ENCODE measurements around the gene TMEM164. TPM values are rescaled to one million over a fixed set of nuclear protein-coding genes. Genes with fewer than 3 reads are reported as not detected.

The TMEM164 gene
- total and polyA plus RNA-seq, 2 of the 4 experiments (the other 2 are of a cell fraction), result 6.3 to 7.1 TPM

- peaks cover 3 to 11% of the 10 kb centered on the region in 2 experiments; a peak in 3 of 4 replicates for H3K79me1 ChIP-seq (ENCODE audit: low read depth in 1 of 2, low read length in 2 of 2)
- CTCF ChIA-PET, result no interaction called here
- POLR2A ChIA-PET (ENCODE audit: unreplicated experiment), result no interaction called here
- H3K23ac ChIP-seq (ENCODE audit: low read depth, low read length), result no peak overlapping the region
- H3K27ac ChIP-seq (ENCODE audit: insufficient read depth, low read length), result no peak overlapping the region
- peak; percentile 37 for DNase-seq
- H2BK5ac ChIP-seq (ENCODE audit: low read depth, low read length, poor library complexity, severe bottlenecking), result no peak overlapping the region
- H2BK15ac ChIP-seq (ENCODE audit: low read depth, low read length), result no peak overlapping the region
- no peak overlapping the region; a peak in 1 of 4 replicates for H4K8ac ChIP-seq (ENCODE audit: low read depth in 2 of 2, low read length in 2 of 2)
- H3K9me1 ChIP-seq (ENCODE audit: insufficient read depth, low read length), result peaks cover 7% of the 10 kb centered on the region
- intact Hi-C loops (cut with micrococcal nuclease), result no loop called here
- TF ChIP-seq MXI1 (IDR thresholded peaks at IDR 0.05; ENCODE audit: borderline replicate concordance, low read depth, low read length), result no peak
- TF ChIP-seq ELK1 (IDR thresholded peaks at IDR 0.05; ENCODE audit: borderline replicate concordance, low read depth, low read length), result no peak
- TF ChIP-seq CEBPB (IDR thresholded peaks at IDR 0.05; ENCODE audit: low read depth, low read length), result no peak
- TF ChIP-seq MAFK (IDR thresholded peaks at IDR 0.05; ENCODE audit: low read depth, low read length), result no peak
- no peak for TF ChIP-seq BHLHE40 (IDR thresholded peaks at IDR 0.05; ENCODE audit: low read depth, low read length)
- TF ChIP-seq SMC3 (IDR thresholded peaks at IDR 0.05; ENCODE audit: low read depth, low read length), result no peak
- TF ChIP-seq, protein P1, sequence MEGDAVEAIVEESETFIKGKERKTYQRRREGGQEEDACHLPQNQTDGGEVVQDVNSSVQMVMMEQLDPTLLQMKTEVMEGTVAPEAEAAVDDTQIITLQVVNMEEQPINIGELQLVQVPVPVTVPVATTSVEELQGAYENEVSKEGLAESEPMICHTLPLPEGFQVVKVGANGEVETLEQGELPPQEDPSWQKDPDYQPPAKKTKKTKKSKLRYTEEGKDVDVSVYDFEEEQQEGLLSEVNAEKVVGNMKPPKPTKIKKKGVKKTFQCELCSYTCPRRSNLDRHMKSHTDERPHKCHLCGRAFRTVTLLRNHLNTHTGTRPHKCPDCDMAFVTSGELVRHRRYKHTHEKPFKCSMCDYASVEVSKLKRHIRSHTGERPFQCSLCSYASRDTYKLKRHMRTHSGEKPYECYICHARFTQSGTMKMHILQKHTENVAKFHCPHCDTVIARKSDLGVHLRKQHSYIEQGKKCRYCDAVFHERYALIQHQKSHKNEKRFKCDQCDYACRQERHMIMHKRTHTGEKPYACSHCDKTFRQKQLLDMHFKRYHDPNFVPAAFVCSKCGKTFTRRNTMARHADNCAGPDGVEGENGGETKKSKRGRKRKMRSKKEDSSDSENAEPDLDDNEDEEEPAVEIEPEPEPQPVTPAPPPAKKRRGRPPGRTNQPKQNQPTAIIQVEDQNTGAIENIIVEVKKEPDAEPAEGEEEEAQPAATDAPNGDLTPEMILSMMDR (conservative IDR thresholded peaks at IDR 0.05; ENCODE audit: low read depth, low read length), result no peak
- no peak for TF ChIP-seq RCOR1 (IDR thresholded peaks at IDR 0.05; ENCODE audit: insufficient replicate concordance, low read length)
- no peak for TF ChIP-seq POLR2A (IDR thresholded peaks at IDR 0.05; ENCODE audit: low read depth, low read length)
- no peak for TF ChIP-seq RFX5 (IDR thresholded peaks at IDR 0.05; ENCODE audit: low read depth, low read length)
- TF ChIP-seq RAD21 (IDR thresholded peaks at IDR 0.05; ENCODE audit: low read length), result no peak
- no peak for TF ChIP-seq CHD1 (IDR thresholded peaks at IDR 0.05; ENCODE audit: low read depth, low read length)
- TF ChIP-seq FOS (IDR thresholded peaks at IDR 0.05; ENCODE audit: low read depth, low read length), result no peak
- TF ChIP-seq USF2 (IDR thresholded peaks at IDR 0.05; ENCODE audit: low read depth, low read length), result no peak
- no peak for TF ChIP-seq MAZ (IDR thresholded peaks at IDR 0.05; ENCODE audit: borderline replicate concordance, low read depth, low read length)
- H2AK5ac ChIP-seq (ENCODE audit: low read depth, low read length), result no peak overlapping the region
- dilution Hi-C loops (cut with HindIII; ENCODE audit: low sequenced_read_pairs, unreplicated experiment), result no loop called here
- BruUV-seq (replicated peaks), result no TSS peak
- H3K14ac ChIP-seq (replicated peaks; ENCODE audit: low read depth, low read length), result no peak overlapping the region
- H2AK9ac ChIP-seq (replicated peaks; ENCODE audit: low read depth, low read length, poor library complexity), result no peak overlapping the region
- no peak overlapping the region for H2BK20ac ChIP-seq (ENCODE audit: low read depth, low read length)
- no peak overlapping the region for H3K4ac ChIP-seq (ENCODE audit: low read depth, low read length)
- WGBS, 2 experiments (ENCODE audit: extremely low coverage in 2 of 2, insufficient read length in 1 of 2), result no CpG with 5 or more reads among the region's 2 CpGs
- H3K9ac ChIP-seq (ENCODE audit: low read depth, low read length), result no peak overlapping the region
- ATAC-seq (ENCODE audit: low read depth), result peak; percentile 49; the same call in 1 of the 2 replicates
- no peaks in the 10 kb centered on the region for H3K36me3 ChIP-seq (ENCODE audit: control insufficient read depth, insufficient read depth, low read length)
- H3K18ac ChIP-seq (ENCODE audit: low read depth, low read length), result no peak overlapping the region
- peaks cover 4% of the 10 kb centered on the region; the same call in 1 of the 2 replicates for H4K20me1 ChIP-seq (ENCODE audit: insufficient read depth, low read length)
- H2AFZ ChIP-seq (replicated peaks; ENCODE audit: low read length, poor library complexity), result no peak overlapping the region
- no peak overlapping the region for H4K91ac ChIP-seq (ENCODE audit: insufficient read depth, low read depth, low read length)
- H3K4me1 ChIP-seq (ENCODE audit: control insufficient read depth, insufficient read depth, low read length), result no peaks in the 10 kb centered on the region
- no peak overlapping the region for H3K4me3 ChIP-seq (ENCODE audit: insufficient read depth, low read depth, low read length)
- H2BK120ac ChIP-seq (ENCODE audit: low read depth, low read length), result no peak overlapping the region
- H3K56ac ChIP-seq (ENCODE audit: extremely low read depth, insufficient read depth, low read length), result no peak overlapping the region
- H3K27me3 ChIP-seq (ENCODE audit: control insufficient read depth, insufficient read depth, low read length), result no peaks in the 10 kb centered on the region
- H3K9me3 ChIP-seq (ENCODE audit: control insufficient read depth, insufficient read depth, low read length), result no peaks in the 10 kb centered on the region; the same call in 1 of the 2 replicates
- in situ Hi-C loops (cut with MboI; ENCODE audit: low sequenced_read_pairs), result no loop called here
- H3K4me2 ChIP-seq (ENCODE audit: low read depth, low read length), result no peak overlapping the region
- no peak overlapping the region for H4K5ac ChIP-seq (ENCODE audit: low read depth, low read length)
These were observed 224.0 kb downstream of the TMEM164 start for GRCh38 chrX:110226931-110227330.

Data from IMR-90 (cell line).